Measurements from ENCODE around the gene TRIO.

The TRIO gene

GRCh38 chr5:14228219-14228618 lies 85.1 kb downstream of the TRIO start:
- no peak overlapping the region for H3K9ac ChIP-seq (ENCODE audit: low read length)
- no peaks in the 10 kb centered on the region for H3K27me3 ChIP-seq (ENCODE audit: low read length)
- no peaks in the 10 kb centered on the region for H3K36me3 ChIP-seq (ENCODE audit: low read length)
- no peak overlapping the region for H3K27ac ChIP-seq (ENCODE audit: low read depth, low read length)
- no peaks in the 10 kb centered on the region for H3K9me2 ChIP-seq (replicated peaks; ENCODE audit: insufficient read depth, low read length)
- H3F3A ChIP-seq (ENCODE audit: insufficient read depth): no peaks in the 10 kb centered on the region
- peaks cover 6% of the 10 kb centered on the region; the same call in 1 of the 2 replicates for H4K20me1 ChIP-seq (ENCODE audit: low read depth, low read length)
- no peaks in the 10 kb centered on the region for H3K79me2 ChIP-seq (ENCODE audit: insufficient read depth, low read length)
- no peaks in the 10 kb centered on the region for H3K9me3 ChIP-seq (ENCODE audit: insufficient read depth, low read length)
- H3K4me2 ChIP-seq (ENCODE audit: low read depth, low read length, poor library complexity, severe bottlenecking): no peak overlapping the region
- no peak overlapping the region for H3K4me3 ChIP-seq (ENCODE audit: insufficient read depth, low read length, poor library complexity, severe bottlenecking)
- TF ChIP-seq EZH2phosphoT487 (conservative IDR thresholded peaks at IDR 0.05; ENCODE audit: low read length): no peak
- TF ChIP-seq, protein P1, sequence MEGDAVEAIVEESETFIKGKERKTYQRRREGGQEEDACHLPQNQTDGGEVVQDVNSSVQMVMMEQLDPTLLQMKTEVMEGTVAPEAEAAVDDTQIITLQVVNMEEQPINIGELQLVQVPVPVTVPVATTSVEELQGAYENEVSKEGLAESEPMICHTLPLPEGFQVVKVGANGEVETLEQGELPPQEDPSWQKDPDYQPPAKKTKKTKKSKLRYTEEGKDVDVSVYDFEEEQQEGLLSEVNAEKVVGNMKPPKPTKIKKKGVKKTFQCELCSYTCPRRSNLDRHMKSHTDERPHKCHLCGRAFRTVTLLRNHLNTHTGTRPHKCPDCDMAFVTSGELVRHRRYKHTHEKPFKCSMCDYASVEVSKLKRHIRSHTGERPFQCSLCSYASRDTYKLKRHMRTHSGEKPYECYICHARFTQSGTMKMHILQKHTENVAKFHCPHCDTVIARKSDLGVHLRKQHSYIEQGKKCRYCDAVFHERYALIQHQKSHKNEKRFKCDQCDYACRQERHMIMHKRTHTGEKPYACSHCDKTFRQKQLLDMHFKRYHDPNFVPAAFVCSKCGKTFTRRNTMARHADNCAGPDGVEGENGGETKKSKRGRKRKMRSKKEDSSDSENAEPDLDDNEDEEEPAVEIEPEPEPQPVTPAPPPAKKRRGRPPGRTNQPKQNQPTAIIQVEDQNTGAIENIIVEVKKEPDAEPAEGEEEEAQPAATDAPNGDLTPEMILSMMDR (IDR thresholded peaks at IDR 0.05; ENCODE audit: insufficient read depth, low read length, poor library complexity, severe bottlenecking): no peak
- no peak overlapping the region for H2AFZ ChIP-seq (ENCODE audit: low read depth, low read length, severe bottlenecking)

DNA sequence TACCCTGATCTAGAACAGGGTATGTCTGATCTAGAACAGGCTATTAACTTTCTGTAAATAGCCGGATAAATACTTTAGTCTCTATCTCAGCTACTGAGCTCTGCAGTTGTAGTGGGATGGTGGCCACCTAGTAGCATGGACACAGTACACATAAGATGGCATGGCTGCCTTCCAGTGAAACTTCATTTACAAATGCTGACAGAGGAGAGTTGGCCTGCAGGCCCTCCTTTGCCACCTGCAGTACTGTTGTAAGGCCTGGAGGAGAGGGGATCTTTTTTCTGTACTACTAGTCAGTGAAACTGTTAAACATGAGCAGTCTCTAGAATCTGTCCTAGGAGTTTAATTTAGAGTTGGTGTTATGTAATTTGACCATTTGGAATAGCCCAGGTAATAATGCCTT lies 86.0 kb downstream of the TRIO start:
- Histone ChIP-seq H3K9me2 (replicated peaks; ENCODE audit: insufficient read depth, low read length) (no peaks in the 10 kb centered on the region), H3K9ac (ENCODE audit: low read length) (no peak overlapping the region), H3K27ac (ENCODE audit: low read depth, low read length) (no peak overlapping the region), H3F3A (ENCODE audit: insufficient read depth) (no peaks in the 10 kb centered on the region), H3K9me3 (ENCODE audit: insufficient read depth, low read length) (no peaks in the 10 kb centered on the region), H2AFZ (ENCODE audit: low read depth, low read length, severe bottlenecking) (no peak overlapping the region), H4K20me1 (ENCODE audit: low read depth, low read length) (peaks cover 8% of the 10 kb centered on the region; the same call in 1 of the 2 replicates), H3K4me3 (ENCODE audit: insufficient read depth, low read length, poor library complexity, severe bottlenecking) (no peak overlapping the region), H3K27me3 (ENCODE audit: low read length) (no peaks in the 10 kb centered on the region), H3K79me2 (ENCODE audit: insufficient read depth, low read length) (no peaks in the 10 kb centered on the region), H3K4me2 (ENCODE audit: low read depth, low read length, poor library complexity, severe bottlenecking) (no peak overlapping the region), H3K36me3 (ENCODE audit: low read length) (no peaks in the 10 kb centered on the region)
- TF ChIP-seq, protein P1 (IDR thresholded peaks at IDR 0.05; ENCODE audit: insufficient read depth, low read length, poor library complexity, severe bottlenecking): no peak
- no peak for TF ChIP-seq EZH2phosphoT487 (conservative IDR thresholded peaks at IDR 0.05; ENCODE audit: low read length)

DNA sequence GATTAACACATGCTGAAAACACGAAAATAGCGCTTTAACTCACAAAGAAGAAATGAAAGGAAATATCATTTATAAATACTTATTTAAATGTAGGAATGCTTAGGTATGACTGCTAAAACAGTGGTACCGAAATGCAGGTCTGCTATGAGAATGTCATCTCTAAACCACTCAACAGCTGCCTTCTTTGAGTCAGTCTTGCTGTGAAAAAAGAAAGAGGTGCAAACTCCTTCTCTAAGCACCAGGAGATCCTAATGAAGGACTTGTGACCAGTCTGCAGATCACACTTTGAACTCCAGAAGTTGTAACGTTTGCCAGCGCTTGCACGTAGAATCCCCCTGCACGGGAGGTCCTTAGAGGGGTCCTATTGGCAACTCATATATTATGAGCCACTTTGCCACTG lies 86.6 kb downstream of the TRIO start:
- Histone ChIP-seq H3K9me3 (ENCODE audit: insufficient read depth, low read length) (no peaks in the 10 kb centered on the region), H3K4me2 (ENCODE audit: low read depth, low read length, poor library complexity, severe bottlenecking) (no peak overlapping the region), H3K79me2 (ENCODE audit: insufficient read depth, low read length) (no peaks in the 10 kb centered on the region), H3K4me3 (ENCODE audit: insufficient read depth, low read length, poor library complexity, severe bottlenecking) (no peak overlapping the region), H3K36me3 (ENCODE audit: low read length) (no peaks in the 10 kb centered on the region), H3K9ac (ENCODE audit: low read length) (no peak overlapping the region), H3K27me3 (ENCODE audit: low read length) (no peaks in the 10 kb centered on the region), H3K27ac (ENCODE audit: low read depth, low read length) (no peak overlapping the region), H4K20me1 (ENCODE audit: low read depth, low read length) (peaks cover 13% of the 10 kb centered on the region; the same call in 1 of the 2 replicates), H2AFZ (ENCODE audit: low read depth, low read length, severe bottlenecking) (no peak overlapping the region), H3F3A (ENCODE audit: insufficient read depth) (no peaks in the 10 kb centered on the region), H3K9me2 (replicated peaks; ENCODE audit: insufficient read depth, low read length) (no peaks in the 10 kb centered on the region)
- no peak for TF ChIP-seq EZH2phosphoT487 (conservative IDR thresholded peaks at IDR 0.05; ENCODE audit: low read length)
- TF ChIP-seq, protein P1 (IDR thresholded peaks at IDR 0.05; ENCODE audit: insufficient read depth, low read length, poor library complexity, severe bottlenecking): no peak
